ENCODE data around the gene MAP4K4.

Gene MAP4K4

DNA sequence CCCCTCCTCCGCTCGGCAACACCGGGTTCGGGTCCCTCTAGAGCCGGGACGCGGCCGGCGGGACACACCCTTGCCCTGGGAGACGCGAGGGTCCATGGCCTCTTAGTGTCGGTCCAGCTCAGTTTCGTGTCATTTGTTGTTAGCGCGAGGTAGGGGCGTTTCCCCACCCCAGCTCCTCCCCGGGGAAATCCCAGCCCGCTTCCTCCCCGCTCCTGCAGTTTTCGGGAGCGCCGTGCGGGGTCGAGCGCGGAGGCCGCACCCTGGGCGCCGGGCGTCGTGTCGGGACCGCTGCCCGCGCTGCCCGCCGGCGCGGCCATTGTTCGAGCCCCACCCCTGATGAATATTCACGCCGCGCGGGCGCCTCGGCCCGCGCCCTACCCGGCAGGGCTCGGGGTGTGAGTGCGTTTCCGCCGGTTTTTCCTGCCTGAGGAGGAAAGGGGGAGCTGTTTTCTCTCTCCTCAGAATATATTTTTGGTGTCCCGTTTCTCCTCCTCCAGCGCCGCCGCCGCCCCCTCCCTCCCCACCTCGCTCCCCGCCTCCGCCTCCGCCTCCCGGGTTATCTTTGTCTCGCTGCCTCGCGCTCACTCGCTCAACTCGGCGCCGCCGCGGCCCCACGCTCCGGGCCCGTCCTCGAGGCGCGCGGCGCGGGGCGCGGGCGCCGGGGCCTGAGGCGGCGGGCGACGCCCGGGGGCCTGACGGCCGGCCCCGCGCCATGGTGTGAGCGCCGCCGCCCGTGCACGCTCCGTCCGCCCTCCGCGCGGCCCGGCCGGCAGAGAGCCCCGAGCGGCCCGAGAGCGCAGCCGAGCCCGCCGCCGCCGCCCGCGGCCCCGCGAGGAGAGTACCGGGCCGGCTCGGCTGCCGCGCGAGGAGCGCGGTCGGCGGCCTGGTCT, at the start of gene MAP4K4:
Gene MAP4K4 (plus strand): TSS at position 584 of the 890 bp plus-strand sequence. CDS start 374 bp downstream, outside the sequence.
- peak; percentile 28 to 87 (median 76) for DNase-seq

DNA sequence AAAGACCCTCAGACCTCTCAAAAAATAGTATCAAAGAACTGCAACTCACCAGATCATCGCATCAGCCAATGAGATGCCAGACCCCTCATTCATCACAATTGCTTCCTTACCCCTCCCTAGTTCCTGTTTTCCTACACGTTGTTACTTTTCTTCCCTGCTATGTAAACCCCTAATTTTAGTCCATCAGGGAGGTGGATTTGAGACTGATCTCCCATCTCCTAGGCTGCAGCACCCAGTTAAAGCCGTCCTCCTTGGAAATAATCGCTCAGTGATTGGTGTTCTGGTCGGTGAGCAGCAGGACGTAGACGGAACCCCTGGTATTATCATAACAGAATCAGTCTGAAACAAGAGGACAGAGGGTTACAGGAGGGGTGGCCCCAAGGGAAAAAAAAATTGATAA, 44.0 kb upstream of the MAP4K4 start:
- no peak for DNase-seq

DNA sequence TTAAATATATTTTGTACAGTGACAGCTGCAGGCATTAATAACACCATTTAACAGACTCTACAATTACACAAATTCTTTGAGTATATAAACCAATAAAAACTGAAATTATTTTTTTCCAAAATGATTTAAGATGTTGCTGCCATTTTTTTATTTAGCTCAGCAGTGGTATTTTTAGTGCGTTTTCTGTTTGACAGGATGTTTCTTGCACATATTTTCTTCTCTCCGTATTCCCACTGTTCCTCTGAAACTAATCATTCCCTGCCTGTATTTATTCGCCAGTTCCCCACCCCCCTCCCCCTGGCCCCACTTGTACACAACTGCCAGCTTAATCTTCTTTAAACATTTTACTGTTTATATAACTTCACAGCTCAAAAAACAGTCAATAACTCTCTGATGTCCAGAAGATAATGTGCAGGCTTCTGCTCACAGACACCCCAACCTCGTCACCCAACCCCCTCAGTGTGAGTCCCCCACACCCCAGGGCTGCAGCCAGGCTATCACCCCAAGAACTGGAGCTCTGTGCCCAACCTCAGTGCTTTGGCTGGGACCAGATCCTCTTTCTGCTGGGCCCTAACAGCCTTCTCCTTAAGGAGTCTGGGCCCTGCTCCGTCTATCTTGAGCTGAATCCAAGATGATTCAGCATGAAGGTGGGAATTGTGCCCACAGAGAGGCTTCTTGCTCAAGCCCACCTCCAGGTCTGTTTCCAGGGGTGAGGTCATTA, 41.6 kb upstream of the MAP4K4 start:
- no peak for DNase-seq

DNA sequence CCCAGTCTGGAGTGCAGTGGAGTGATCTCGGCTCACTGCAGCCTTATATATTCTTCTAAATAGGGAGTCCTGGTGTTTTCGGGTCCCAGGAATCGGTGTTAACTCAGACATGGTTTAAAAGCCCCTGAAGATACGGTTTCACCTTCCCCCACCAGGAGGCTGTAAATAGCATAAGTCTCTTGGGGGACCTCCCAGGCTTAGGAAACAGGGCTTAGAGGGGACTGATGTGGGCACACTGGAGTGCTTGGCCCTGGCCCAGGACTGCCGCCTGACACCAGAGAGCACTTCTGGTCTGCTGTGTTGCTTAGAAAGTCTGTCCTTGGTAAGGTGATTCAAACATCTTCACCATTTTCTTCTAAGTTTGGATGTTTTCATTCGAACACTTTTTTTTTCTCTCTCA, 39.7 kb upstream of the MAP4K4 start:
- DNase-seq, result no peak

DNA sequence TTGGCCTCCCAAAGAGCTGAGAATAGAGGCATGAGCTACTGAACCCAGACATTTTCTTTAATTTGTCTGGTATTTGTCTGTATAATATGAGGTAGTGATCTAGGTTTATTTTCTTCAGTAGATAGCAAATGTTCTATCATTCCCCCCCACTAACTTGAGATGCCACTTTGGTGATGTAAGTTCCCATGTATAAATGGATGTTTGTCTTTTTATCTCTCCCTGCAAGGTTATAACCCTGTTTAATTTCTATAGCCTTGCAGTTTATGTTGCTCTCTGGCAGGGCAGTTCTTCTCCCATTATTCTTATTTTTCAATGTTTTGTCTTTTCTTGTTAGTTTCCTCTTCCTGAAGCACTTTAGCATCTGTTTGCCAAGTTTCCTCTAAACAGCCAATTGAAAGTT, 39.1 kb upstream of the MAP4K4 start:
- no peak for DNase-seq

DNA sequence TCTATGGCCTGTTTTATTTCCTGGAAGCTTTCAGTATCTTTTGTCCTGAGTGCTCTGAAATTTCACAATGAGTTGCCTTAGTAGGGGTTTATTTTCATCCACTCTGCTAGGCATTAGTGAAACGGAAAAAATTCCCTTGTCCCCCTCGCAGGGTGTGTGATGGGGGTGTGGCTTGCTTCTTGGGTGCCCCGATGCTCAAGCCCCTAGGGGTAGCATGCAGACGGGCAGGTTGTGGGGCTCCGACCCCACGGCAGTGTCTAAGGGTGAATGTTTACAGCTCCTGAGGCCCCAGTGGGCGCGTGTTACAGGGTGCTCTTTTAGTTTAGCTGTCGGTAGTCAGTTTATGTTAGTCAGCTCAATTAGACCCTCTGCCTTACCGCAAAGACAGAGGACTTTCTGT, 32.2 kb upstream of the MAP4K4 start:
- no peak for DNase-seq

DNA sequence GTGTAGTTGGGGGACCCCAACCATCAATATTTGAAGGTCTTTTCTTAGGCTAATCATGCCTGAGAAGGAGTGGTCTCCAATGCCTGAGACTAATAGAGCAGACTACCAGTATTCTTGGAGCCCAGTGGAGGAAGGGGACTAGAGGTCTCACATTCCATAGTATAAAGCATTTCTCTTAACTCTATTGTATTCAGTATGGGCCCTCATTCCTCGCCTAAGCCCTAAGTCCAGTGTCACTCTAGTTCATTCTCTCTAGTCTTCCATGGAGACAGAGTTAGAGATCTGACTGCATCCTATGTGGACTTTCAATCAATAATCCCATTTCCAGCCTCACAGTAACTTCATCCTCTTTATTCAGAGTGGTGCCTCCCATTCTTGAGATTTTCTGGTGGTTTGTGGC, 29.7 kb upstream of the MAP4K4 start:
- DNase-seq, result no peak

DNA sequence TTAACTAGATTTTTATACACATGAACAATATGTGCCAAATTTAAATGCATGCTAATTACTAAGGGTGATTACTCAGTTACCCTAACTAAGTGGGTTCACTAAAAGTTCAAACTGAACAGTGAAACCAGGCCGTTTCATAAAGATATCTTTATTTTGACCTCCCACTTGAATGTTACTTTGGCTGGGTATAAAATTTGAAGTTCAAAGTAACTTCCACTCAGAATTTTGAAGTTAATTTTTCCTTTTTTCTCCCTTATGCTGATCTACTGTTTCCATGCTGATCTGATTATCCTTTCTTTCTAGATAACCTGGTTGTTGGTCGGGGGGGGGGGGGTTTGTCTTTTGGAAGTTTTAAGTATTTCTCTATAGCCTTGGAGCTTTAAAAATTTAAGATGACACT, 25.5 kb upstream of the MAP4K4 start:
- DNase-seq, result no peak

DNA sequence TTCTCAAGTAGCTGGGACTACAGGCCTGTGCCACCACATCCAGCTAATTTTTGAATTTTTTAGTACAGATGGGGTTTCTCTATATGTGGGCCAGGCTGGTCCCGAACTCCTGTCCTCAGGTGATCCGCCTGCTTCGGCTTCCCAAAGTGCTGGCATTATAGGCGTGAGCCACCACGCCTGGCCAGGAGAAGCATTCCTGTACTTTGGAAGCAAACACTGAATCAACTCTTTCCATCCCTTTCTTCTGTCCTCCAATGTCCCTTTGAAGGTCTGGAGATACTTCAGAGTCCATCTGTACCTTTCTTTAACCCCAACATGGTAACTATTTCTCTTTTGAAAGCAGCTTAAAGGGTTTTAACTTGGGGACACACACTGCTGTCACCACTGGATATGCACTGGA, 23.6 kb upstream of the MAP4K4 start:
- DNase-seq, result no peak

DNA sequence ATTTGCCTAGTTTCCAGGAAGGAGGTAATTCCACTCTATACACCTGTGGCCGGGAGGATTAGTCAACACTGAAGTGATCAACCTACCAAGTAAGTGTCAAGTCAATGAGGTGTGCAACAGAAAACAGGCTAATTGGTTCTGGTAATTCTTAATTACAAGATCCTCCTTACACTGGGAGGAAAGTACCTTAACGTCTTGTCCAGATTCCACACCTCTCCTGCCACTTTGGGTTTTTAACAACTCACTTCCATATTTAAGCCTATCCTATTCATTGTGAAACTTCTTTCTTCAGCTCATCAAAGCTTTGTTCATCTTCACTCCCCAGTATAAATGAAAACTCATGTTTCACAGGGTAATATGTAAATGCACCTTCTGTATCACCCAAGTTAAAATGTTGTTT, 22.0 kb upstream of the MAP4K4 start:
- no peak for DNase-seq

DNA sequence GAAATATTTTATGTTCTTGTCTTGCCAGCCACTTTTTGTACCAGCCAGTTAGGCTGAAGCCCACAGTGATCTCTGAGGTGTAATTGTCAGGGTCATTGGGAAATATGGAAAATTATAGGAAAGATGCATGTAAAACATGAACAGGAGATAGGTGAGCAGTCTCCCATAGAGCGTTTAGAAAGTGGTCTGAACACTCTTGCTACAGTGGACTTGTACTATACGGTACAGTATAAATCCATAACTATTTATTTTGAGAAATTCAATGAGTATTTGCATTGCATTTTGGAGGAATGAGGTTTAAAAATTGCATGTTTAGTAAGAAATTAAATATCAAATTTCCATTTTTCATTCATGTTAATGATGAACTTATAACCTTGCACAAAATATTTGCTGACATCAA, 20.8 kb upstream of the MAP4K4 start:
- no peak for DNase-seq

DNA sequence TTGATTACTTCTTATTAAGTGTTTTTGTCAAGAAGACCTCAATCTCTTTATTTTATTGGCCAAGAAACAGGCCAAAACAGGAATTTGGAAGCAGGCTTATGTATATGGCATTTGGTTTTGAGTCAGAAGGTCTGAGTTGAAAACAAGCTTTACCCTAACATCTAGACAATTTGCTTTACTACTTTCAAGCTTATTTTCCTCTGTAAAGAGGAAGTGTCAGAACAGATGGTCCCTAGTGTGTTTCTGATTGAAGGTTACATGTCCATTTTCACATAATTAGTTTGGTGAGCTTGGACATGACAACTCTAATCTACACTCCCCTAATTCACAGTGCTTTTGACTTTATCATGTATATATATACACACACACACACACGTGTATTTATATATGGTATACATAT, 19.8 kb upstream of the MAP4K4 start:
- no peak for DNase-seq

DNA sequence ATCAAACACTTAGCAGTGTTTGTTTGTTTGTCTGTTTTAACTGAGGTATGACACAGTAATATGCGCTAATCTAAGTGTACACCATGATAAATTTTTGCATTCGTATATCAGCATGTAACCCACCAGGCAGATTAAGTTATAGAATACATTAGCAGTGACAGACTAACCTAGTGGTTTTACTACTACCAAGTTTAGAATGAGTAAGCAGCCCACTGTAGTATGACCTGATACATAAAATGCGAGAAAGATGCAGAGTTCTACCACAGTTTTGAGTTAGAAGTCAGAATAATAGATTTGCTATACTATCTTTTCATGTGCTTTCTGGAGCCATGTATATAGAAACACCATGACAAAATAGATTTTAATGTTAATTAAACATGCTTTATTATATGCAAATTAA, 19.1 kb upstream of the MAP4K4 start:
- DNase-seq, result no peak

DNA sequence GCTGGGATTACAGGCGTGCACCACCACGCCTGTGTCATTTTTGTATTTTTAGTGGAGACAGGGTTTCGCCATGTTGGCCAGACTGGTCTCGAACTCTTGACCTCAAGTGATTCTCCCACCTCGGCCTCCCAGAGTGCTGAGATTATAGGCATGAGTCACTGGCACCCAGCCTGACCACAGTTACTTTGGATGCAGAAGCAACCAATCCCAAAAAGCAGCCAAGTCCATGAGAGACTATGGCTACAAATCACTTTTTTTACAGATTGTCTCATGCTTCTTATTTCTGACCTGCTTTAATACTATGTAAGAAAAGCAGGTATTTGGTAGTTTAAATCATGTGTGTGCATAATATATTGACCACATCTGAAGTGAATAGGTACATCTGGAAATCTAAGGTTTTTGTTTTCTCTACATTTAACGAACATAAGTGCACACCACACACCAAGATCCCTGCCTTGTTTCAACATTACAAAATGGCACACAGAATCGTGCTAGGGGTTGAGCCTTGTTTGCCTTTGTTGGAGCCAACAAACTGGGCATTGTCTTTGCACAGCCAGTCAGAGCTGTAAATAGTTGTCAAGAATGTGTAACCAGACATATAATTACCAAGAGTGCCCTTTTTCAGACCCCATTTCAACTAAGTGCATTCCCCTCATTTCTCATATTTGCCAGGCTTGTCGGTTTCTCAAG, 18.3 kb upstream of the MAP4K4 start:
- no peak for DNase-seq

DNA sequence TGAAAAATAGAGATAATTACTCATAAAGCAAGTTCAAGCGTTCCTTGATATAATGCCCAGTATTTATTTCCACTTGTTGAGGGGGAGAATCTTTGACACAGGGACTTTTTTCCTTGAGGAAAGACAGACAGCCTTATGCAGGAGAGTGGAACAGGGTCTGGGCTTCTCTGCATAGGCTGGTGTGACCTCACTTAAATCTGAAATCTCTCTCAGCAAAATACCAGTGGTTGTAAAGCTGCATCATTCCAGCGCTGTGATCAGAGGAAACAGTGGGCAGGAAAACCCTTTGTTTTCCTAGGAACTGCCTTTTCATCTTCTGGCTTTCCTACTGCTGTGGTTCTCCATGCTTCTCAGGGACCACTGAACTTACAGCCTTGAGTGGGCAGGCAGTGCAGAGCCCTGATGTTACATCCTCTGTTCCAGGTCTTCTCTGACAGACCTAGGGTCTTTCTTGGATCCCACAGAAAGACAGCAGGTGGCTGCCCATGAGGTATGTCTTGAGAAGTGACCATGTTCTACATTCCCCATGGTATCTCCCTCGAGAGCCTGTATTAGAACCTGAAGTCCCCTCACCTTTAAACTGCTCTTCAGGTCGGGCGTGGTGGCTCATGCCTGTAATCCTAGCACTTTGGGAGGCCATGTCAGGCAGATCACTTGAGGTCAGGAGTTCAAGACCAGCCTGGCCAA, 17.6 kb upstream of the MAP4K4 start:
- no peak for DNase-seq

DNA sequence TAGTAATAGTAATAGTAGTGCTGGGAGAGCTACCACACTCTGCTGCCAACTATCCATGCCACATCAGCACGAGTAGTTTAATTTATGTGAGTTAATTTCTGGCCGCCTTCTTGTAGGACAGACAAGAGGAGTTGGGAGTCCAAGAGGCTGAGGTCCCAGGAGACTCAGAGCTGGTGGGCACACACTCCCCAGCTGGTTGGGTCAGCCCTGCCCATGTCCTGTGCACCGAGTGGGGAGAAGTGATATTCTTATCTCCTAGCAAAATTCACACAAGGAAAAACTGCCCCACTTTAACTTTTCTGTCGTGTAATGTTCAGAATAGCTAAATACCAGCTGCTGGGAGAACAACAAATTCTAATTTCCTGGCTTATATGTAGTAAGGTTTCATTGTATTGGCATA, 15.2 kb upstream of the MAP4K4 start:
- no peak for DNase-seq

DNA sequence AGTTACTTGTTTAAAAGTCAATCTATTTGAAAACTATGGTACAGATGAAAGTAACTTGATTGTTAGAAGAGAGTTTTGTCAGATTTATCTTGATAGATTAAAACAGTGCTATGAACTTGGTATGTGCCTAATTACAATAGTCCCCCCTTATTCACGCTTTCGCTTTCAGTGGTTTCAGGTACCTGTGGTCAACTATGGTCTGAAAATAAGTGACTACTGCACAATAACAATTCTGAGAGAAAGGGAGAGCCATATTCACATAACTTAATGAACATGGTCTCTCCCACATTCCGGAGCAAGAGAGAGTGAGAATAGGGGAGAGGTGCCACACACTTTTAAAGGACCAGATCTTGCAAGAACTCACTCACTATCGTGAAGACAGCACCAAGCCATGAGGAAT, 13.2 kb upstream of the MAP4K4 start:
- no peak for DNase-seq

DNA sequence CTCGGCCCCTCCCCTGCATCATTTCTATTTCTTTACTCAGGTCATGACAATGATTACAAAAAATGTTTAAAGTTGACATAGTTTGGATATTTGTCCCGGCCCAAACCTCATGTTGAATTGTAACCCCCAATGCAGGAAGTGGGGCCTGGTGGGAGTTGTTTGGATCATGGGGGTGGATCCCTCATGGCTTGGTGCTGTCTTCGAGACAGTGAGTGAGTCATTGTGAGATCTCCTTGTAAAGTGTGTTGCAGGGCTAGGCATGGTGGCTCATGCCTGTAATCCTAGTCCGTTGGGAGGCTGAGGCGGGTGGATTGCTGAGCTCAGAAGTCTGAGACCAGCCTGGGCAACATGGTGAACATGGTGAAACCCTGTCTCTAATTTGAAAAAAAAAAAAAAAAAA, 9.2 kb upstream of the MAP4K4 start:
- DNase-seq, result no peak

DNA sequence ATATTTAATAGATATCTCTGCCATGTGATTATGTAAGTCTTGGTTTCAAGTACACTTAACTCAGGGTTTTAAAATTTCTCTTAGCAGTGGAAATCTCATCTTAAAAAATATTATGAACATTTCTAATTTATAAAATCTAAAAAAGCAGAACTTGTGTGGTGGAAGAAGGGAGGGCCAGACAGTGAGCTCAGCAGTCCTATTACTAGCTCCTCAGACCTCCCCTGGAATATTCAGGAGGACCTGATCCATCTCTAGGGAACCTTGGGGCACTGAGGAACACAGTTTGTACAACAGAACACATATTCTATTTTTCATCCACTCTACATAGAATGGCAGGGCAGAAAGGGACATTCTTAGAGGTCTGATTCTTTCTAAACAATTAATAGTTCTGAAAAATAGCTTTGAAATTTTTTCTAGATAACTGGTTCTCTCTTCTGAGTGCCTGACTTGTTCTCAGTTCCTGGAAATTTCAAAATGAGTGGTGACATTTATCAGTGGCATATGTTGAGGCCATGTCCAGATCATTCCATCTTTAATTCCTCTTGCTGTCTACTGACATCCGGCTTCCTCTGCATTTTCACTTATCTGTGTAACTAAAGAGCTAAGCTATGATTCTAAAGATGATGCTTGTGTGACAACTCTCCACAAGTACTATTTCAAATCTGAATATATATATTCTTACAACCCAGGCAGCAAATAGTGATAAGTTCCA, 8.2 kb upstream of the MAP4K4 start:
- no peak for DNase-seq

DNA sequence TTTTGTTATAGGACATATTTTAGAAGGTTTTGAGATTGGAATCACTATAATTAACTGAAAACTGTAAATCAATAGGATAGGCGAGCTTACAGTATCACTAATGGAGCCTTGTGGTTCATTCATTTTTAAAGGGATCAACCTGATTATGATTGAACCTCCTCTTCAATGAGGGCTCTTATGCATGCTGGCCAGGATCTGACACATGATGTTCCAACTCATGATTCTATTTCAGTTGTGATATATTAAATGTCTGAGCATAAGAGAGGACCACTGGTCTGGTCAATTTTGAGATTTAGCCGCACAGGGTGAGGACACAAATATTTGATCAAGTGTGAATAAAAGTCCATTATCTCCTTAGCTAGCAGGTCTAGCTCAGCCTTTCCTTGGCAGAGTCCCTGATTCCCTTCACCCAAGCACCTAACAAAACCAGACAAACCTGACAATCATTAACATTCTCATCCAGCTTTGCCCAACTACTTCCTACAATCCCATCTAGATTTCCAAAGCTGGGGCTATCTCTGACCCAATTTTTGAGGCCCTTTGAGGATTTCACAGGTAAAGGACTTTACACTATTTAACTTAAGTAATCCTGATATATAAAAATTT, 6.9 kb upstream of the MAP4K4 start:
- no peak for DNase-seq

DNA sequence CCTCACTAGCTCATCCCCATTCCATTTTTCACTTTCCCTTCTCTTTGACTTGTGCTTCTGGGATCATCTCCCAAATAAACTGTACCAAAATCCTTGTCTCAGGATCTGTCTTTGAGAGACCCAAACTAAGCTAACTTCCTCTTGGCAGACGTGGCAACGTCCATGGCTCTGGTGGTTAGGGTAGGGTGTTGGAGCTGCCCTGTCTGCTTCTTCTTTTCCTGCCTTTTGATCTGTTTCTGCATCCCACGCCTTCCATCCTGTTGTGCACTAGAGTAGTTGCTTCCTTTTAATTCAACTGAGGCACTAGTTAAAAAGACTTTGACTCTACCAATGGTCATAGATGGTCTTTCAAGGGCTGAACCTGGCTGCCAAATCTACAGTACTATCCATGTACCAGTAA, 5.5 kb upstream of the MAP4K4 start:
- no peak for DNase-seq
